Fibroblast of lung (primary cell): ENCODE results near the gene U2AF2. TPM values are rescaled to one million over a fixed set of nuclear protein-coding genes. Genes with fewer than 3 reads are reported as not detected.

Experiments
- DNase-seq, 2 donors: peaks; one replicate each; pipeline versions ENCODE4 v3.0.0 to v3.0.0-alpha.2; 2010; ENCODE audit warnings: low read depth in 2 of 2
- H2AFZ ChIP-seq: 2 replicates; pipeline ENCODE4 v1.5.1; 2012; ENCODE audit warnings: low read length, control low read depth, inconsistent platforms
- H3K27ac ChIP-seq: 2 replicates; pipeline ENCODE4 v1.5.1; 2011; ENCODE audit warnings: low read length, control low read depth; ENCODE audit not compliant: insufficient read depth
- H3K27me3 ChIP-seq: 2 replicates; pipeline ENCODE4 v1.5.1; 2011; ENCODE audit warnings: mild to moderate bottlenecking, low read length; ENCODE audit not compliant: control insufficient read depth, insufficient read depth
- H3K36me3 ChIP-seq: 2 replicates; pipeline ENCODE4 v1.5.1; 2011; ENCODE audit warnings: low read length; ENCODE audit not compliant: control insufficient read depth, insufficient read depth
- H3K4me1 ChIP-seq: 2 replicates; pipeline ENCODE4 v1.5.1; 2011; ENCODE audit warnings: low read length; ENCODE audit not compliant: control insufficient read depth, insufficient read depth; ENCODE audit errors: extremely low read depth
- H3K4me2 ChIP-seq: 2 replicates; pipeline ENCODE4 v1.5.1; 2011; ENCODE audit warnings: low read length, control low read depth; ENCODE audit not compliant: insufficient read depth; ENCODE audit errors: extremely low read depth
- H3K4me3 ChIP-seq, 4 experiments: fragments of 200-600 bp in 1 of 4; sonication (generic) in 1 of 4; replicated peaks in 1 of 4; 2 replicates each; pipeline ENCODE4 v1.5.1; 2011 to 2016; ENCODE audit warnings: low read length in 4 of 4, low read depth in 3 of 4, mild to moderate bottlenecking in 3 of 4, control low read depth in 2 of 4, inconsistent platforms in 1 of 4, mixed read lengths in 1 of 4; ENCODE audit not compliant: insufficient read depth in 1 of 4; ENCODE audit errors: control extremely low read depth in 1 of 4
- H3K79me2 ChIP-seq: 2 replicates; pipeline ENCODE4 v1.5.1; 2012; ENCODE audit warnings: mild to moderate bottlenecking, low read length, inconsistent platforms; ENCODE audit not compliant: control insufficient read depth, insufficient read depth
- H3K9ac ChIP-seq: 2 replicates; pipeline ENCODE4 v1.5.1; 2011; ENCODE audit warnings: mild to moderate bottlenecking, low read length, control low read depth; ENCODE audit not compliant: insufficient read depth
- H3K9me3 ChIP-seq: 2 replicates; pipeline ENCODE4 v1.5.1; 2012; ENCODE audit warnings: low read depth, low read length; ENCODE audit not compliant: control insufficient read depth, insufficient read depth
- H4K20me1 ChIP-seq: 2 replicates; pipeline ENCODE4 v1.5.1; 2011; ENCODE audit warnings: low read length; ENCODE audit not compliant: control insufficient read depth, insufficient read depth; ENCODE audit errors: extremely low read depth
- EZH2 ChIP-seq: IDR thresholded peaks from 2 replicates; pipeline ENCODE4 v1.5.1; 2012; ENCODE audit warnings: low read length, control low read depth, mild to moderate bottlenecking; ENCODE audit errors: missing control alignments
- polyA plus RNA-seq, 2 donors: library from polyadenylated mRNA; depleted of rRNA in 1 of 2; stranded (reverse) in 1 of 2; unstranded in 1 of 2; fragments of >200 nt; gene quantifications; 2 replicates each; pipeline ENCODE4 v1.2.1, GENCODE V29; 2011 to 2012; ENCODE audit warnings: missing spikeins in 1 of 2
- total RNA-seq: library from RNA; depleted of rRNA; stranded (reverse); fragments of >200 nt; gene quantifications from 2 replicates; pipeline ENCODE4 v1.2.1, GENCODE V29; 2014
- TF ChIP-seq, protein P1 (sequence below), 2 donors: IDR thresholded peaks in 1 of 2; conservative IDR thresholded peaks in 1 of 2; 1 replicate in 1 of 2; 2 replicates in 1 of 2; pipeline ENCODE4 v1.5.1; 2011 to 2012; ENCODE audit warnings: low read length in 2 of 2, control low read depth in 1 of 2, inconsistent platforms in 1 of 2, low read depth in 1 of 2, mild to moderate bottlenecking in 1 of 2

U2AF2 gene
- total and polyA plus RNA-seq, 2 donors (not counting 1 experiment from before 2014, with no cell fraction given): 53.5 to 84.1 TPM

DNA sequence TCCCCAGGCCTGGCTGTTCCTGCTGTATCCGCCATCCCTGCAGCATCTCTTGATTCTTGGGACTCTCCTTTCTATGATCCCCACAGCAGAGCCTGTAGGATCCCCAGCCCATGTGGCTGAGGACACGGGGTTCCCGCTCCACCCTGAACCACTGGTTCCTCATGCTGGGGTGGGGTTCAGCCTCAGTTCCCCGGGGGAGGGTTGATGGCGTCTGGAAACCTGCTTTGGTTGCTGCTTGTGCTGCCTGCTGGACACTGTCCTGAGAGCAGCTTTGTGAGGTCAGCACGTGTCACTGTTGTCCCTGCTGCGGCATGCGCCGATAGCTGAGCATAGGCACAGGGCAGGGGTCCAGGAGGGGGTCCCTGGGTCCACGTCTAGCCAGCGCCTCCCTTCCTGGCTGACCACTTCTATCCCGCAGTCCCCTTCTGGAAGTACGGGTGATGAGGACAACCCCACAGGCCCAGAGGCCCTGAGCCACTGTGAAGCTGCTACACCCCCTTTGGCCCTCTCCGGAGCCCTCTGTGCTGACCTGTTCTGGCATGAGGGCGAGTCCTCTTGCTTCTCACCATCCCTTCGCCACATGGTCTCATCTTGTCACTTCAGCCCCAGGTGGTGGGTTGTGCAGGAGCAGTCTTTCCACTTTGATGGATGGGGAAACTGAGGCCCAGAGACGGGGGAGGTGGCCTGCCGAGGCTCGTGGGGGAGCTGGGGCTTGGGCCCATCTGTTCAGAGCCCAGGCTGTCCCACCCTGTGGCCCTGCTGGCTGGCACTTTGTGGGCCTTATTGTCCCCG is 25.7 kb downstream of the U2AF2 start:
- peaks cover 17% of the 10 kb centered on the region for H3K4me1 ChIP-seq
- no peaks in the 10 kb centered on the region for H3K27me3 ChIP-seq
- H3K36me3 ChIP-seq: peaks cover 29% of the 10 kb centered on the region
- H3K4me2 ChIP-seq: no peak overlapping the region
- no peaks in the 10 kb centered on the region for H3K9me3 ChIP-seq
- no peak overlapping the region for H2AFZ ChIP-seq
- peaks cover 86% of the 10 kb centered on the region for H3K79me2 ChIP-seq
- H3K9ac ChIP-seq: no peak overlapping the region
- H3K27ac ChIP-seq: no peak overlapping the region
- H4K20me1 ChIP-seq: peaks cover 2% of the 10 kb centered on the region
- no peak overlapping the region for H3K4me3 ChIP-seq
- TF ChIP-seq EZH2: no peak
- TF ChIP-seq, protein P1, sequence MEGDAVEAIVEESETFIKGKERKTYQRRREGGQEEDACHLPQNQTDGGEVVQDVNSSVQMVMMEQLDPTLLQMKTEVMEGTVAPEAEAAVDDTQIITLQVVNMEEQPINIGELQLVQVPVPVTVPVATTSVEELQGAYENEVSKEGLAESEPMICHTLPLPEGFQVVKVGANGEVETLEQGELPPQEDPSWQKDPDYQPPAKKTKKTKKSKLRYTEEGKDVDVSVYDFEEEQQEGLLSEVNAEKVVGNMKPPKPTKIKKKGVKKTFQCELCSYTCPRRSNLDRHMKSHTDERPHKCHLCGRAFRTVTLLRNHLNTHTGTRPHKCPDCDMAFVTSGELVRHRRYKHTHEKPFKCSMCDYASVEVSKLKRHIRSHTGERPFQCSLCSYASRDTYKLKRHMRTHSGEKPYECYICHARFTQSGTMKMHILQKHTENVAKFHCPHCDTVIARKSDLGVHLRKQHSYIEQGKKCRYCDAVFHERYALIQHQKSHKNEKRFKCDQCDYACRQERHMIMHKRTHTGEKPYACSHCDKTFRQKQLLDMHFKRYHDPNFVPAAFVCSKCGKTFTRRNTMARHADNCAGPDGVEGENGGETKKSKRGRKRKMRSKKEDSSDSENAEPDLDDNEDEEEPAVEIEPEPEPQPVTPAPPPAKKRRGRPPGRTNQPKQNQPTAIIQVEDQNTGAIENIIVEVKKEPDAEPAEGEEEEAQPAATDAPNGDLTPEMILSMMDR (conservative IDR thresholded peaks at IDR 0.05 in 1 of 2, IDR thresholded peaks at IDR 0.05 in 1 of 2; ENCODE audit: low read depth in 1 of 2, low read length in 2 of 2): no peak
- DNase-seq: no peak

DNA sequence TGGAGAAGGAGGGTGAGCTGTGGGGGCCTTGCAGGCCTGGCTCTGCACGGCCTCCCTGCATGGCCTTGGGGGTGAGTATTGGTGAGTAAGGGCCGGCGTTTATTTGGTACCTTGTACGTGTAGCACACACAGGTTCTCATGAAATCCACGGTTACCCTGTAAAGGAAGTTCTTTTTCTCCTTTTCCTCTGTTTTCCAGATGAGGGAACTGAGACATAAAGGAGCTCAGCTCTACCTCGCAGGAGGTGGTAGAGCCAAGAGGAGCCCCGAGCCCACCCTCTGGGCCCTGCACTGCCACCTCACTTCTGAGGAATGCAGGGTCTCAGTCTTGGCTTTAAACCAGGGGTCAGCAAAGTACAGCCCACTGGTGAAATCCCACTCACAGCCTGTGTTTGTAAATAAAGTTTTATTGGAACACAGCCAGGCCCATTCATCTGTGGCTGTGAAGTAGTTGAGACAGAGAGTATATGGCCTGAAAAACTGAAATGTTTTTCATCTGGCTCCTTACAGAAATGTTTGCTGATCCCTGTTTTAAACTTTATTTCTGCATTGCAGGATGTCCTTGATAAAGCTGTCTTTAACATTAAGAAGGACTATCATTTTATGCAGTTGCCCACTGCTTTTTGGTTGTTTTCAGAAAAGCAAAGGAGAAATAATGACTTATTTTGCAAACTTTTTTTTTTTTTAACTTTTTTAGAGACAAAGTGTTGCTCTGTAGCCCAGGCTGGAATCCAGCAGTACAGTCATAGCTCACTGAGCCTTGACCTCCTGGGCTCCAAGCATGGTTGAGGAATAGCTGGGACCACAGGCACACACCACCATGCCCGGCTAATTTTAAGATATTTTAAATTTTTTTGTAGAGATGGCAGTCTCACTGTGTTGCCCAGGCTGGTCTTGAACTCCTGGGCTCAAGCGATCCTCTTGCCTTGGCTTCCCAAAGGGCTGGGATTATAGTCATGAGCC is 26.6 kb downstream of the U2AF2 start:
- H3K4me3 ChIP-seq: no peak overlapping the region
- TF ChIP-seq EZH2: no peak
- TF ChIP-seq, protein P1 (conservative IDR thresholded peaks at IDR 0.05 in 1 of 2, IDR thresholded peaks at IDR 0.05 in 1 of 2; ENCODE audit: low read depth in 1 of 2, low read length in 2 of 2): no peak
- no peak overlapping the region for H3K27ac ChIP-seq
- peaks cover 2% of the 10 kb centered on the region for H4K20me1 ChIP-seq
- no peak overlapping the region for H3K9ac ChIP-seq
- no peaks in the 10 kb centered on the region for H3K9me3 ChIP-seq
- H3K79me2 ChIP-seq: peaks cover 85% of the 10 kb centered on the region
- H3K4me1 ChIP-seq: peaks cover 17% of the 10 kb centered on the region
- H2AFZ ChIP-seq: no peak overlapping the region
- peak; percentile 26 to 44 for DNase-seq
- peak overlapping the region; percentile 1 for H3K4me2 ChIP-seq
- H3K27me3 ChIP-seq: no peaks in the 10 kb centered on the region
- H3K36me3 ChIP-seq: peaks cover 35% of the 10 kb centered on the region
